Activated naive CD4-positive, alpha-beta T cell treated with anti-CD3 and anti-CD28 coated beads, Interleukin-2, amount 50 U/mL, for 72 hours (primary cell): ENCODE measurements around the gene EPPIN. TPM values are rescaled to one million over a fixed set of nuclear protein-coding genes. Genes with fewer than 3 reads are reported as not detected.
A peak's percentile ranks its signal among the peaks of the same experiment; 100 is the strongest.

ENCODE experiments used
- ATAC-seq, 2 donors: fragments of 150-1000 bp; cut with Tn5 transposase; 2 replicates each; pipeline ENCODE4 v1.10.0; 2021; ENCODE audit warnings: mild to moderate bottlenecking in 2 of 2, moderate library complexity in 2 of 2
- DNase-seq, 2 donors: peaks; one replicate each; pipeline ENCODE4 v3.0.0; 2021 to 2022; ENCODE audit warnings: low spot score in 2 of 2
- H3K27ac Mint-ChIP-seq, 2 donors: one replicate each; pipeline ENCODE4 v1.8.0; 2022; ENCODE audit warnings: mild to moderate bottlenecking in 2 of 2, mixed read lengths in 2 of 2
- H3K36me3 Mint-ChIP-seq, 2 donors: one replicate each; pipeline ENCODE4 v1.8.0; 2022; ENCODE audit warnings: mixed read lengths in 2 of 2
- H3K9me3 Mint-ChIP-seq, 2 donors: one replicate each; pipeline ENCODE4 v1.8.0; 2022; ENCODE audit warnings: mixed read lengths in 2 of 2
- total RNA-seq, 2 donors: library from RNA; stranded (reverse); gene quantifications; one replicate each; pipeline ENCODE4 v1.2.3, GENCODE V29; 2022

The EPPIN gene
- total RNA-seq, 2 donors from 2014 or later: not detected

DNA sequence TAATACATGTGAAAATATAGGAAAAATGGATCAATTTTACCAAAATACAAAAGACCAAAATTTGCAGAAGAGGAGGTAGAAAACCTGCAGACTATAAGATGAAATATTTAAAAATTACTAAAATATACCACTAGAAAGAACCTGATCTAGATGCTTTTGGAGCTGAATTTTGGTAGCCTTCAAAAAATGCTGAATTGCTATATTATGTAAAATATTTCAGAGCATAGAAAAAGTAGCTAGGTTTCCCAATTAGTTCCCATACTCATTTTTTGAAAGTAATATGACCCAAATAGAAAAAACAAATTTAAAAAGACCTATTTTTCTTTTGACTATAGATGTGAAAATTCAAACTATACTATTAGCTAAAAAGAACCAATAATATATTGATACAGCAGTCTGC, 3.6 kb upstream of the EPPIN start:
- H3K27ac Mint-ChIP-seq: no peak overlapping the region
- H3K9me3 Mint-ChIP-seq: peaks cover 3 to 6% of the 10 kb centered on the region in 2 donors
- no peaks in the 10 kb centered on the region for H3K36me3 Mint-ChIP-seq
- no peak for ATAC-seq
- DNase-seq: no peak

DNA sequence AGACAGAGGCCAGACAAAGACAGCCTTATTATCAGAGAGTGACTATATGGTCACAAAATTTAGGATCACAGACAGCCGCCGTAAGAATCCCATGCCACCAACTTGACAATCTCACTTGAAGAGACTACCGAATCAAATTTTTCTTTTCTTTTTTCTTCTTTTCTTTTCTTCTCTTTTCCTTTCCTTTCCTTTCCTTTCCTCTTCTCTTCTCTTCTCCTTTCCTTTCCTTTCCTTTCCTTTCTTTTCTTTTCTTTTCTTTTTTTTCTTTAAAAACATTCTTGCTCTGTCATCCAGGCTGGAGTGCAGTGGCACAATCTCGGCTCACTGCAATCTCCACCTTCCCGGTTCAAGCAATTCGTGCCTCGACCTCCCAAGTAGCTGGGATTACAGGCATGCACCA, 1.2 kb upstream of the EPPIN start:
- H3K9me3 Mint-ChIP-seq: peaks cover 0 to 6% of the 10 kb centered on the region in 2 donors
- ATAC-seq: no peak

DNA sequence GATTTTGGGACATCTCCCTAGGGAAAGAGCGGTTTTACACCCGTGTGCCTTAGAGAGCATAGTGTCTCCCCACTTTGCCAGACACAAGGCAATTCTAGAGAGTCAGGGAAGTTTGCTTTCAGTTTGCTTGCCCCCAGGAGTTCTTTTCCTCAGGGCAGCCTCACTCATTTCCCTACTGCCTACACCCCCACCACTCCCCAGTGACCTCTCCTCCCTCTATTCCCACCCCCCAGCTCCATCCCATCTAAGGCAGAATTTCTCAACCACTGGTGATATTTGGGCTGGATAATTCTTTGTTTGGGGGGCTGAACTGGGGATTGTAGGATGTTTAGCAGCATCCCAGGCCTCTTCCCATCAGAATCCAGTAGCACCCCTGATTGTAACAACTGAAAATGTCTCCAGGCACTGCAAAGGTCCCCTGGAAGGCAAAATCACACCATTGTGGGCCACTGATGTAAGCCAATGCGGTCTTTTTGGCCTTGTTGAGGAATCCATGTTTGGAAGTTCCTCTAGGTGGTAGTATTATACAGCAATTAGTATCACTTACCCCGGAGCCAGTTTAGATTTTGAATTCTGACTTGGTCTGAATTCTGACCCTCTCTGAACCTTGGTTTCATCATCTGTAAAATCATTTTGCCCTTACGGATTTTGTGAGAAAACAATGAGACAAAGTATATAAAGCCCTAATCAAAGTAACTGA, 1.3 kb downstream of the EPPIN start:
- no peak overlapping the region for H3K27ac Mint-ChIP-seq
- H3K9me3 Mint-ChIP-seq: peaks cover 0 to 6% of the 10 kb centered on the region in 2 donors
- ATAC-seq (no peak), DNase-seq (no peak)
- no peaks in the 10 kb centered on the region for H3K36me3 Mint-ChIP-seq

More for the DNA sequence above, 1.2 kb upstream of the EPPIN start:
- DNase-seq: no peak
- Mint-ChIP-seq H3K27ac (no peak overlapping the region), H3K36me3 (no peaks in the 10 kb centered on the region)

DNA sequence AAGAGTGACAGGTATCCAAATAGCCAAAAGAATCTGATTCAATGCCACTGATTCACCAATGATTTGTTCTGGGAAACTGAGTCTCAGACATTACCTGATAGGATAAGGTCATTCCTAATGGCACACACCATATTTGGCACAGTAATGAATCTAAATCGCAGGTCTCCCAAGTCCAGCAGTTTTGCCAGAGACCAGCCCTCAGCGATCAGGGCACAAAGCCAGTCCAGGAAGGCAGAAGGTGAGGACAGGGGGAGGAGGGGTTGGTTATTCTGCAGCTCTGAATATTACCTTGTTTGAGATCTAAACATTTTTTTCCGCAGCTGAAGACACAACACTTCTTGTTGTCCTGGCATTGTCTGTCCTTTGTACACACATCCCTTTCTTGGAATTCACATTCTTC, 1.9 kb downstream of the EPPIN start:
- DNase-seq (no peak), ATAC-seq (no peak)
- Mint-ChIP-seq H3K27ac (no peak overlapping the region), H3K9me3 (peaks cover 0 to 4% of the 10 kb centered on the region in 2 donors), H3K36me3 (no peaks in the 10 kb centered on the region)

DNA sequence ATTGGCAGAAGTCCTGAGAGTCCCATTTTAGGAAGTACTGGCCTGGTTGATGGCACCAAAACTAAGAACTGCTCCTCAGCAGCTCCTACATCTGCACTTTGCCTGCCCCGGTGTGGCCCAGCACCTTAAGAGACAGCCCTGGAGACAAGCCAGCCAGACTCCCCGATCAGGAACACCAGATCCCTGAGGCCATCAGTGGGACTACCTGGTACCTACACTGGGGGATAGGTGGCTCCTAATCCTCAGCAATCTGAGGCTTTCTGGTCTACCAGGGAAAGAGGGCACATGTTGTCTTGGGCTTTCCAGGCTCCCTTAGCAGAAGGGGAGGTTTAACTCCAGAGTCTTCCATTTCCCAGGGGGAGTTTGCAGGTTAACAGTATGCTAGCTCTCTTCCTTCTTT, 7.8 kb downstream of the EPPIN start, which contains the start of gene WFDC6:
Gene WFDC6 (minus strand): TSS at position 101 of the 400 bp plus-strand sequence. CDS start 75 bp downstream, at position 26.
- ATAC-seq: no peak
- no peak within 1 kb of the TSS for H3K27ac Mint-ChIP-seq
- no peak for DNase-seq
- no peaks in the 10 kb centered on the region for H3K36me3 Mint-ChIP-seq
- H3K9me3 Mint-ChIP-seq: no peaks in the 10 kb centered on the region

DNA sequence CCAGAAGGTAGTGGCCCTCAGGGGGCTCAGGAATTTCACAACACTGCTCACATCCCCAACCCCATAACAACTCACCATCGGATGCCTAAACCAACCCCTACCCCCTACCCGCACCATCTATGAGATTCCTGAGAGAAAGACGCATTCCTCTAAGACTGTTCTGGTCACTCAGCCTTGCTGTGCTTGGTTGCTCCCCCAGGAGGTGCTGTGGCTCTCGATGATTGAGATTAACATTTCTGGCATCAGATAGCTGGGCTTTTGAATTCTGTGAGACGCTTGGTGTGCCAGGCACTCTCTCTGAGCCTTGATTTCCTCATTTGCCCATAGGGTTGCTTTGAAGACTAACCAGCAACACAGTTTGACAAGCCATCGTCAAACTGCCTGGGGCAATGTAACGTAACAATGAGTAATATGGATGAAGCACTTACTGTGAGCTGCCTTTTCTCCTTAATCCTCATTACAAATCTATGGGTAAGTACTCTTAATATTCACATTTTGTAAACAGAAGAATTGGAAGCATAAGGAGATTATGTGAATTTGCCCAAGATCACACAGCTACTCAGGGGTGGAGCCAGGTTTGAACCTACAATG, 8.9 kb downstream of the EPPIN start:
- Mint-ChIP-seq H3K27ac (no peak overlapping the region), H3K9me3 (no peaks in the 10 kb centered on the region), H3K36me3 (no peaks in the 10 kb centered on the region)
- no peak for DNase-seq
- no peak for ATAC-seq

DNA sequence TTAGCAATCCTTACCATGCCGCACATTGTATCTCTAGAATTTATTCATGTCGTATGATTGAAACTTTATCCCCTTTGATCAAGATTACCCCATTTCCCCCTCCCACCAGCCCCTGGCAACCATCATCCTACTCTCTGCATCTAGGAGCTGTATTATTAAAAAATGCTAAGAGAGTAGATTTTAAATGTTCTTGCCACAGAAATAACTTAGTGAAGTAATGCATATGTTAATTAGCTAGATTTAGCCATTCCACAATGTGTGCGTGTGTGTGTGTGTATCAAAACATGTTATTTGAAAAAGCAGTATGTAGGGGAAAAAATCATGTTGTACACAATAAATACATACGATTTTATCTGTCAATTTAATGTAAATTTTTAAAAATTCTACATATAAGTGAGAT, 19.9 kb downstream of the EPPIN start:
- ATAC-seq: no peak
- Mint-ChIP-seq H3K27ac (no peak overlapping the region), H3K9me3 (no peaks in the 10 kb centered on the region), H3K36me3 (no peaks in the 10 kb centered on the region)
- no peak for DNase-seq

DNA sequence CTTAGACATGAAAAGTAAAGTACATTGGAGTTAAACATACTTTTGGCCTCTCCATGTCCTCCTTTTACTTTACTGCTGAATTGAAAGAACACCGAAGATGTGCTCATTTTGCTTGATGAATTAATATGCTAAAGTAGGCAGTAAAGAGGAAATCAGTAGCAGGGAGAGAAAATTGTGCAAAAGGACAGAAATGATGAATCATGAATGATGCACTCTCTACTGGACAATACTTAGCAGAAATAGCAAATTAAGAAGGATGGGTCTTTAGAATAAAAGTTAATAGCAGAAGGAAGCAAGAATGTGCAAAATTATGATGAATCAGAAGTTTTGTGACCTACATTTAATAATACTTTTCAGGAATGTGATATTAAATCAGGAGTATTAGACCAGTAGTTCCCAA, 23.4 kb downstream of the EPPIN start:
- Mint-ChIP-seq H3K9me3 (no peaks in the 10 kb centered on the region), H3K36me3 (no peaks in the 10 kb centered on the region), H3K27ac (no peak overlapping the region)
- ATAC-seq (no peak), DNase-seq (no peak)

DNA sequence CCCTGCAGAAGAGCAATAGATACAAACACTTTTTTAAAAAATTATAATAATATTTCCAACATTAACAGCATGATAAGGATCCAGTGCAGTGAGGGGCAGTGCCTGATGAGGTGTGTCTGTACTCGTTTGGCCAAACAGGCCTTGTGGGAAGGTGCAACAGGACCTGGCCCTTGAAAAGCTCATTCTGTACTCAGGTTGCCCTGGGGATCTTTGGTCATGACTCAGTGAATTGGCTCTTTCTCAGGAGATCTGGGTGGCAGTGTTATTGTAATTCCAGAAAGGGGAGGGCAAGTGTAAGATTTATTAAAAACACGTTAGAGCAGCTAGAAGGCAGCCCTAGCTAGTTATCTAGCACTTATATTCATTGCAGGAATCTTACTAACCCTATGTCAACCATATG, 28.9 kb downstream of the EPPIN start:
- no peak for DNase-seq
- no peaks in the 10 kb centered on the region for H3K36me3 Mint-ChIP-seq
- no peak overlapping the region for H3K27ac Mint-ChIP-seq
- no peaks in the 10 kb centered on the region for H3K9me3 Mint-ChIP-seq
- no peak for ATAC-seq

DNA sequence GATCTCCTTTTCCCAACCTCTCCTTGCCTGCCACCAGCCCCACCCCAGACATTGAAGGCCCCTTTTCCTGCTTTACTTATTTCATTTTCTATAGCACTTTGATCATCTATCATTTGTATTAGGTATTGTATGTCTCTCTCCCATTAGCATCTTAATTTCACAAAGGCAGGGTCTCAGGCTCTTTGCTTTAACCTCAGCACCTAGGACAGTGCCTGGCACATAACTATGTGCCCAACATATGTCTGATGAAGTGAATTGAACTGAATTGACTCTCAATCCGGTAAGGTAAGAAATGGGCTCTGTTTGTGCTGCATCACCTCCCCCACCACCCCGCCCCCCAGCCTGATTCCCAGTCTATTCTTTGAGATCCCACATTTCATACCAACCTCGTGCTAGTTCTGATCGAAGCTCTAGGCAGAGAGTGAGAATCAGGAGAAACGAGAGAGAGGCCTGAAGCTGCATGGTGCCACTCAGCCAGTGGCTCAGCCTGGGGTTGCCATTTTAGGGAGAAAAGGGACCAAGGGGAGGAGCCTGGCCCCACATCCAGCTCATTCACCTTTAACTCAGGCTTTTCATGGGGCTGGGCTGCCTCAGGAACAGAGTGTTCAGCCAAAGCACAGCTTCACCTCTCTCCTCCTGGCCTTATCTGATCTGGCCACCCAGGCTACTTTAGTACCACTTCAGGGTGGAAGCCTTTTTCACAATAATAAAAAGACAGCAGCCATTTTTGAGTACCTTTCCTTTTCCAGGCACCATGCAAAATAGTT, 31.9 kb downstream of the EPPIN start, which contains the start of gene SPINT3:
Gene SPINT3 (minus strand): TSS at position 476 of the 767 bp plus-strand sequence. CDS start 14 bp downstream, at position 462.
- ATAC-seq (no peak), DNase-seq (no peak)
- Mint-ChIP-seq H3K27ac (no peak within 1 kb of the TSS), H3K9me3 (no peaks in the 10 kb centered on the region), H3K36me3 (no peaks in the 10 kb centered on the region)

DNA sequence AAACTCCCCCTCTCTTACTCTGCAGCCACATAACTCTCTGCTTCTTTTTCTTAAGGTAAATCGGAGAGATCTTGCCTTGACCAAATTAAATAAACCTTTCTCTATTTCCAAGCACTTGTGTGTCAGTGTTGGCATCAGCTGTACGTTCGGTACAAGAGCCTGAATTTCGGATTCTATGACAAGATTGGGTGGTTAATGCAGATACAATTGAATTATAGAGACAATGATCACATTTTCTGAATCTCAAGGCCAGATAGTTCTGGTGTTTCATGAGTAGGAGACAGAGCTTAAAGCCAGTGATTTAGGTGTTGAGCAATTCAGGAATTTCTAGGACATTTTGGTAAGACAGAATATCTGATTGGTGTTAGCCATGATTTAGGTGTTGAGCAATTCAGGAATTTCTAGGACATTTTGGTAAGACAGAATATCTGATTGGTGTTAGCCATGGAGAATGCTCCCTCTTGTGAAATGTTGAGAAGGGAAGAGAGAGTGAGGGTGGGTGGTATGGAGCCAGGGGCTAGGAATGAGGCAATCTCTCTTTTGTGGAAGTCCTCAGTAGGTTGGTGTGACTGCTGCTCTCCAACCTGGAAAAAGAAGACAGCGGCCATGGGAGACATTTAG, 36.8 kb downstream of the EPPIN start:
- no peak for ATAC-seq
- no peaks in the 10 kb centered on the region for H3K36me3 Mint-ChIP-seq

DNA sequence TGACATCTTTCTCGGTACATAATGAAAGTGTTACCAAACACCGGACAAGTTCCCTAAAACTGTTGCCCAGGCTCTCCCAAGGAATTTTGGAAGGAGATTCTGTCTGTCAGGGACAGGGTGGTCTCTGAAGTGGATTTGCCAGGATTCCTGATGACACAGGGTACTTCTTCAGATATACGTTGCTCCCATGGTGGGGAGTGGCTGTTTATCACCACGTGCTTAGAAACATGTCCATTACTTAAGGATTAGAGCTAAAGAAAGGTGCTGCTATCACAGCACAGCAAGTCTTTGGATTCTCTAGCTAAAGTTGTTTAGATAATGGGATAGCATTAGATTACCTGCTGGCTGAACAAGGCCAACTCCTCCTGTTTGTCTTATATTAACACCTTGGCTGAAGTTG, 38.1 kb downstream of the EPPIN start:
- Mint-ChIP-seq H3K36me3 (no peaks in the 10 kb centered on the region), H3K27ac (no peak overlapping the region), H3K9me3 (no peaks in the 10 kb centered on the region)
- DNase-seq (no peak), ATAC-seq (no peak)

More for the DNA sequence above, 36.8 kb downstream of the EPPIN start:
- H3K9me3 Mint-ChIP-seq: no peaks in the 10 kb centered on the region
- DNase-seq: no peak
- no peak overlapping the region for H3K27ac Mint-ChIP-seq

DNA sequence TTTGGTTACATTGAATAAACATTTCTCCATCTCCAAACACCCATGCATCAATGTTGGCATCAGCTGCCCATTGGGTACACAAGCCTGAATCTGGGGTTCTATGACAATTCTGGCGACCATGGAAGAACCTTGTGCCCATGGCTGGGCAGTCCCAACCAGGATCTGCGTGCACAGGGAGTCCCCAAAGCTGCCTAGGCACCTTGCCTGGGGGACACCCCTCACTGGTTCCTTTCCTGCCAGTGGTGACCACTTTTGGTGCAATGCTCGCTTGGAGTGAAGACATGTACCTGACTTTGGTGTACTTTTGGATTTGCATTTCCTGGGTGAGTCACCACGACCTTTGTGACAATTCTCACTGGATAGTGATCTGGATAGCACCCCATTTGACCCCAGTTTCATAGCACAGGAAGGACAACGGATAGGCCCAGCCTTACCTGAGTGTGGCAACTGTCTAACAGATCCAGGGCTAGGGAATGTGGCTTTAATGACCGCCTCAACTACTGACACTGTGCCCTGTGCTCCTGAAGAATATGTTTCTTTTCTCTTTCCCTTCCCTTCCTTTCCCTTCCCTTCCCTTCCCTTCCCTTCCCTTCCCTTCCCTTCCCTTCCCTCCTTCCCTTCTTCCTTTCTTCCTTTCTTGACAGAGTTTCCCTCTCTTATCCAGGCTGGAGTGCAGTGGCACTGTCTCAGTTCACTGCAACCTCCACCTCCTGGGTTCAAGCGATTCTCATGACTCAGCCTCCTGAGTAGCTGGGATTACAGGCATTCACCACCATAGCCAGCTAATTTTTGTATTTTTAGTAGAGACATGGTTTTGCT, 38.9 kb downstream of the EPPIN start:
- DNase-seq (no peak), ATAC-seq (peak in 1 of 2 donors; percentile 58)
- H3K9me3 Mint-ChIP-seq: no peaks in the 10 kb centered on the region
- no peaks in the 10 kb centered on the region for H3K36me3 Mint-ChIP-seq
- no peak overlapping the region for H3K27ac Mint-ChIP-seq

DNA sequence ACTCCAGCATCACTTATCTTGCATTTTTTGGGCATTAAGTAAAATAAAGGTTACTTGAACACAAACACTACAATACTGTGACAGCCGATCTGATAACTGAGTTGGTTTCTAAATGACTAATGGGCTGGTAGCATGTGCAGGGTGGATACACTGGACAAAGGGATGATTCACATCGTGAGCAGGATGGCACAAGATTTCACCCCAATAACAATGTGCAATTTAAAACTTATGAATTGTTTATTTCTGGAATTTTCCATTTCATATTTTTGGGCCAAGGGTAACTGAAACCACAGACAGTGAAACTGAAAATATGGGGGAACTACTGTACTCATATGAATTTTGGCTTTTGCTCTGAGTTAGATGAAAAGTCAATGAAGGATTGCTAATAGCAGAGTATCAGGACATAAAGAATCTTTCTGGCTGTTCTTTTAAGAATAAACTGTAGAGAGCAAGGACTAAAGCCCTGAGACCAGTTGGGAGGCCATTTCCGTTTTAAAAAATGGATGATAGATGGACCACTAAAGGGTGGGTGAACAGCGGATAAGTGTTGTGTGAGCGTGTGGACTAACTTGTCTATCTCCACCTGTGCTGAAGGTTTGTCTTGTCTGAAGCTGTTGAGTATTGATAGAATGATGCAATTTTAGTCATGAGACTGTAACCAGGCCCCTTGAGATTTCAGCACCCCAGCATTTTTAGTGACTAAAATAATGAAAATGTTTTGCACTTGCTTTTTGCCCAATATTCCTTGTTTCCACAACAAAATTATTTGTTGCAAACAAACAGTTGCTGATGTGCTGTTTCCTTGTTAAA, 40.0 kb downstream of the EPPIN start:
- DNase-seq: no peak
- ATAC-seq: peak; percentile 62 to 71
- Mint-ChIP-seq H3K27ac (no peak overlapping the region), H3K9me3 (no peaks in the 10 kb centered on the region), H3K36me3 (no peaks in the 10 kb centered on the region)

DNA sequence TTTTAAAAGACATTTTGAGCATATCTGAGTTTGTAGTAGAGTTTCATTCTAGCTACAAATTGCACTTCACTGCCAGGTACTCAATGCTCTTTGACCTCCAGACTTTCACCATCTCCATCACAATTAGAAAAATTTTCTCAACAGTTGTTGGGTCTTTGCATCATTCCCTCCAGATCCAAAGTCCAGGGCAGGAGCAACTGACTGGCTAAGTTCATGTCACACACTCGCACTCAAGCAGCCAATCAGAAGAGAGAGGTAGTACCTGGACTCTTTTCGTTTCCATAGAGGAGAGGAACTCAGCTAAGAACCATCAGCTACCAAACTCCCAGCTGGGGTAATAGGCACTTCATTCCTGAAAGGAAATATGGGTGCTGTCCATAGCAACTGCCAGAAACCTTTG, 40.8 kb downstream of the EPPIN start:
- no peaks in the 10 kb centered on the region for H3K36me3 Mint-ChIP-seq
- H3K27ac Mint-ChIP-seq: no peak overlapping the region
- no peak for ATAC-seq
- H3K9me3 Mint-ChIP-seq: no peaks in the 10 kb centered on the region
- DNase-seq: no peak

DNA sequence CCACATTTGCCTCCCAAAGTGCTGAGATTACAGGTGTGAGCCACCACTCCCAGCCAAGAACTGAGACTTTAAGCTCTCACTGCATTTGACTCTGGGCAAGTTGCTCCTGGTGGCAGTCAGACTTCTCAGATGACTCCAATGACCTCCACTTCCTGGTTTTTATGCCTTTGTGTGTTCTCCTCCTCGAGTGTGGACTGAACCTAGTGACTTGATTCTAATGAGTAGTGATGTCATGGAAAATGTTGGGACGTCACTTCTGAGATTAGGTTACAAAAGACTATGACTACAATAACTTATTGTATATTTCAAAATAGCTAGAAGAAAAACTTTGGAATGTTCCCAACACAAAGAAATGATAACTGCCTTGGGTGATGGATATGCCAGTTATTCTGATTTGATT, 43.8 kb downstream of the EPPIN start:
- Mint-ChIP-seq H3K27ac (no peak overlapping the region), H3K9me3 (no peaks in the 10 kb centered on the region), H3K36me3 (no peaks in the 10 kb centered on the region)
- ATAC-seq (no peak), DNase-seq (no peak)
